Panc1 (cell line): ENCODE data around the gene PSMD12. TPM values are rescaled to one million over a fixed set of nuclear protein-coding genes. Genes with fewer than 3 reads are reported as not detected.

Experiments
- ATAC-seq: fragments of 200-7000 bp; cut with Tn5 transposase; 2 replicates; pipeline ENCODE4 v1.9.1; 2020; ENCODE audit warnings: mild to moderate bottlenecking, moderate library complexity
- BruUV-seq: library from RNA; stranded (reverse); fragments of 400-500 nt; replicated peaks from 2 replicates; lab custom pipeline; 2021; lab: Mats Ljungman, UMichigan
- CTCF ChIA-PET: fragments of 300-600 bp; sonication (Branson Sonifier 250); formaldehyde crosslinking; loops from one replicate; lab custom pipeline; 2022; ENCODE audit warnings: antibody characterized with exemption; lab: Charles Lee
- POLR2A ChIA-PET: fragments of 300-600 bp; sonication (Branson Sonifier 250); formaldehyde crosslinking; loops from one replicate; lab custom pipeline; 2022; ENCODE audit warnings: antibody characterized with exemption; lab: Charles Lee
- DNase-seq: peaks from one replicate; pipeline ENCODE4 v3.0.0-alpha.2; 2010; ENCODE audit warnings: low read depth, low spot score
- H3K27ac ChIP-seq: 2 replicates; pipeline ENCODE4 v1.5.1; 2011; ENCODE audit warnings: mild to moderate bottlenecking, low read length, inconsistent platforms
- H3K27me3 ChIP-seq: fragments of 200-500 bp; sonication (Bioruptor generic); 2 replicates; pipeline ENCODE4 v1.6.0; 2014; ENCODE audit warnings: low read length, inconsistent platforms; ENCODE audit not compliant: control insufficient read depth, insufficient read depth
- H3K36me3 ChIP-seq: fragments of 200-500 bp; sonication (Bioruptor generic); 2 replicates; pipeline ENCODE4 v1.5.1; 2014; ENCODE audit warnings: inconsistent platforms, mild to moderate bottlenecking, low read length, moderate library complexity; ENCODE audit not compliant: control insufficient read depth, insufficient read depth
- H3K4me1 ChIP-seq: 2 replicates; pipeline ENCODE4 v1.5.1; 2011; ENCODE audit warnings: inconsistent platforms, mild to moderate bottlenecking, low read length, moderate library complexity; ENCODE audit not compliant: control insufficient read depth, insufficient read depth
- H3K4me3 ChIP-seq, 2 experiments: 2 replicates each; pipeline ENCODE4 v1.5.1; 2011 to 2012; ENCODE audit warnings: low read depth in 2 of 2, low read length in 2 of 2, mild to moderate bottlenecking in 2 of 2, inconsistent platforms in 1 of 2, moderate library complexity in 1 of 2
- H3K9me3 ChIP-seq: fragments of 200-500 bp; sonication (Bioruptor generic); 2 replicates; pipeline ENCODE4 v1.5.1; 2014; ENCODE audit warnings: low read depth, mild to moderate bottlenecking, inconsistent platforms, low read length, moderate library complexity; ENCODE audit not compliant: control insufficient read depth, insufficient read depth
- CTCF ChIP-seq: fragments of 450-650 bp; IDR thresholded peaks from 2 replicates; pipeline ENCODE4 v1.5.1; 2017; ENCODE audit warnings: mild to moderate bottlenecking
- POLR2AphosphoS5 ChIP-seq: IDR thresholded peaks from 2 replicates; pipeline ENCODE4 v1.6.1; 2012; ENCODE audit warnings: mild to moderate bottlenecking, low read depth, low read length, moderate library complexity
- REST ChIP-seq, 2 experiments: IDR thresholded peaks; 2 replicates each; pipeline ENCODE4 v1.6.1; 2011 to 2012; ENCODE audit warnings: low read depth in 2 of 2, control low read depth in 1 of 2, low read length in 1 of 2, mild to moderate bottlenecking in 1 of 2, moderate library complexity in 1 of 2; ENCODE audit not compliant: insufficient read depth in 1 of 2
- SIN3A ChIP-seq: IDR thresholded peaks from 2 replicates; pipeline ENCODE4 v1.6.1; 2012; ENCODE audit warnings: low read depth, mild to moderate bottlenecking, low read length, moderate library complexity, borderline replicate concordance; ENCODE audit not compliant: insufficient read depth
- TCF7L2 ChIP-seq: IDR thresholded peaks from 2 replicates; pipeline ENCODE4 v1.6.1; 2011; ENCODE audit warnings: mild to moderate bottlenecking, low read depth, low read length, inconsistent platforms
- in situ Hi-C: cut with HindIII; loops from 2 replicates; pipeline ENCODE4 v1.10.0; 2016; ENCODE audit warnings: low sequenced_read_pairs, low pct_unique_long_range_greater_than_20kb
- intact Hi-C: fragments of 100-400 bp; cut with micrococcal nuclease; formaldehyde crosslinking; loops from one replicate; pipeline ENCODE4 v1.10.0; 2022; ENCODE audit not compliant: unreplicated experiment
- total RNA-seq: library from RNA; stranded (reverse); gene quantifications from one replicate; pipeline ENCODE4 v1.2.1, GENCODE V29; 2021; ENCODE audit not compliant: unreplicated experiment

PSMD12 gene
- total RNA-seq, 1 experiment from 2014 or later = 50.2 TPM

- Histone ChIP-seq H3K27ac (peak overlapping the region; percentile 44), H3K36me3 (no peaks in the 10 kb centered on the region), H3K27me3 (no peaks in the 10 kb centered on the region), H3K4me3 (no peak overlapping the region), H3K4me1 (peaks cover 12% of the 10 kb centered on the region), H3K9me3 (no peaks in the 10 kb centered on the region)
- ATAC-seq (no peak), DNase-seq (no peak)
- intact Hi-C loops (no loop called here), in situ Hi-C loops (no loop called here)
- no TSS peak for BruUV-seq
- ChIA-PET CTCF (no interaction called here), POLR2A (no interaction called here)
- TF ChIP-seq REST (IDR thresholded peaks at IDR 0.05; ENCODE audit: insufficient read depth in 1 of 2, low read depth in 2 of 2, low read length in 1 of 2) (no peak), SIN3A (no peak), TCF7L2 (no peak), CTCF (no peak), POLR2AphosphoS5 (no peak)
These were observed 33.8 kb upstream of the PSMD12 start for GRCh38 chr17:67400193-67400592.

DNA sequence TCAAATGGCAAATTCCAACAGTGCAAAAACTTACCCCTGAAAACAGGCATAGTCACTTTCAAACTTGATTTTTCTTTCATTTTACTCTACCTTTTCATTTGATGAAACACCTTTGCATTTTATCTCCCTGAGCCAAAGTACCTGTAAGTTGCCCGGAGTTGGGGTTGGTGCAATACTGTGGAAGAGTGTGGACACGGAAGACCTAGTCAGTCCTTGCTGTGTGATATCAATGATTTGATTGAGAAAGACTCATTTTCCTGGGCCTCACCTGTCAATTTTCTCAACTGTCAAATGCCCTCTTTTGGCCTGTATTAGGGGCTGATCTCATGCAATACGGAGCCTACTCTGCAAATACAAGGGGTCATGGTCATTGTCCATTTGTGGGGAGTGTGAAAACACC lies 33.3 kb upstream of the PSMD12 start:
- Histone ChIP-seq H3K4me1 (peaks cover 12% of the 10 kb centered on the region), H3K27ac (peak overlapping the region; percentile 44), H3K36me3 (no peaks in the 10 kb centered on the region), H3K27me3 (no peaks in the 10 kb centered on the region), H3K4me3 (no peak overlapping the region), H3K9me3 (no peaks in the 10 kb centered on the region)
- ChIA-PET POLR2A (no interaction called here), CTCF (no interaction called here)
- no peak for TF ChIP-seq REST (IDR thresholded peaks at IDR 0.05; ENCODE audit: insufficient read depth in 1 of 2, low read depth in 2 of 2, low read length in 1 of 2)
- TF ChIP-seq POLR2AphosphoS5 = no peak
- TF ChIP-seq SIN3A = no peak
- no peak for TF ChIP-seq TCF7L2
- TF ChIP-seq CTCF = no peak
- DNase-seq (no peak), ATAC-seq (peak; percentile 48; the same call in 1 of the 2 replicates)
- in situ Hi-C loops = no loop called here
- no TSS peak for BruUV-seq
- intact Hi-C loops = no loop called here
